GM19395 (cell line): ENCODE results near the gene FOSB.
"Not testable (repeated sequence)": the region's sequence is repeated elsewhere in the genome, so short reads cannot be mapped to it uniquely, and the experiment has no call there.

Experiments
- ATAC-seq: cut with Tn5 transposase; IDR thresholded peaks from one replicate; pipeline ENCODE4 v1.9.1; 2021; ENCODE audit warnings: mild to moderate bottlenecking, moderate library complexity; ENCODE audit not compliant: unreplicated experiment

FOSB gene

DNA sequence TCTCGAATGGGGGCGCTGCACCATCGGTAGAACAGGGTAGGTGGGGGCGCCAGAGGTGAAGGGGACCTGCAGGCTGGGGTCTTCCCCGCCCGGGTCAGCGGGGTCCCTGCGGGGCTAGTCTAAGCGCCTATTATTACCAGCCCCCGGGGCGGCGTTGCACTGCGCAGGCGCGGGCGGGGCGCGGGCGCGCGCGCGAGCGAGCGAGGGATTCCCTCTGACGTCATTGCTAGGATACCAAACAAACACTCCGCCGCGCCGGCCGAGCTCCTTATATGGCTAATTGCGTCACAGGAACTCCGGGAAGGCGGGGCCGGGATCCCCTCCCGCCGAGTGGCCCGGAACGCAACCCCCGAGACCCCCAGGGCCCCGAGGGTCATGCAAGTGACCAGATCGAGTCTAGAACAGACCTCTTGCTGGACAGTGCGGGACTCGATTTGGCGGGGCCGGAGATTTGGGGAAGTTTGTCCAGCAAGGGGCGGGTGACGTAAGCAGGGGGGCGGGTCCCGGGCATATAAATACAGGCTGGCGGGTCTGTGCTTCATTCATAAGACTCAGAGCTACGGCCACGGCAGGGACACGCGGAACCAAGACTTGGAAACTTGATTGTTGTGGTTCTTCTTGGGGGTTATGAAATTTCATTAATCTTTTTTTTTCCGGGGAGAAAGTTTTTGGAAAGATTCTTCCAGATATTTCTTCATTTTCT, at the start of gene FOSB:
Gene FOSB, plus strand, starts transcription at position 541 of the 703 bp plus-strand sequence. CDS start 591 bp downstream, outside the sequence.
- ATAC-seq: peak; percentile 49

DNA sequence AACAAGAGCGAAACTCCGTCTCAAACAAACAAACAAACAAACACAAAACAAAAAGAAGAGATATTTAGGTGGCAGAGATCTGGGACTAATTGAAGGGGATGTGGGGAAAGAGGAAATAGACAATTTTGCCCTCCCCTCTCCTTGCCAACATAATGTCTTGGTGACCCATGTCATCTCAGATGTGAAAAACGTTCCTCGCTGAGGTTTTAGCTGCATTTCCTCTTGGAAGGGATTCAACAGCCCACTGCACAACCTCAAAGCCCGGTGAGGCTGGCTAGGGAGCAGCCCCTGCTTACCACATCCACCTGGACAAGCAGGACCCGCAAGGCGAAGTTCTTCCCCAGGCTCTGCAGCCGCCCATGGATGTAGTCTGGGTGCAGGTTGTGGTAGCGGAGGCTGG, 49.0 kb upstream of the FOSB start:
- no peak for ATAC-seq

- peak; percentile 60 for ATAC-seq
These were observed 48.4 kb upstream of the FOSB start for GRCh38 chr19:45419396-45419795.

DNA sequence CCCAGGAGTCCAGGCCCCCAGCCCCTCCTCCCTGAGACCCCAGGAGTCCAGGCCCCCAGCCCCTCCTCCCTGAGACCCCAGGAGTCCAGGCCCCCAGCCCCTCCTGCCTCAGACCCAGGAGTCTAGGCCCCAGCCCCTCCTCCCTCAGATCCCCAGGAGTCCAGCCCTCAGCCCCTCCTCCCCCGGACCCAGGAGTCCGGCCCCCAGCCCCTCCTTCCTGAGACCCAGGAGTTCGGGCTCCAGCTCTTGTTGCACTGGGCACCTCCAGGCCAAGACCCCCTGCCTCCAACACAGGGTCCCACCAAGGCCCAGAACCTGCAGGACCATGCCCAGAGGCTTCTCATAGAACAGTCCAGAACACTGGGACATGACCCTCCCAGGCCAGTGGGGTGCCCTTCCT, 47.9 kb upstream of the FOSB start:
- ATAC-seq: no peak

DNA sequence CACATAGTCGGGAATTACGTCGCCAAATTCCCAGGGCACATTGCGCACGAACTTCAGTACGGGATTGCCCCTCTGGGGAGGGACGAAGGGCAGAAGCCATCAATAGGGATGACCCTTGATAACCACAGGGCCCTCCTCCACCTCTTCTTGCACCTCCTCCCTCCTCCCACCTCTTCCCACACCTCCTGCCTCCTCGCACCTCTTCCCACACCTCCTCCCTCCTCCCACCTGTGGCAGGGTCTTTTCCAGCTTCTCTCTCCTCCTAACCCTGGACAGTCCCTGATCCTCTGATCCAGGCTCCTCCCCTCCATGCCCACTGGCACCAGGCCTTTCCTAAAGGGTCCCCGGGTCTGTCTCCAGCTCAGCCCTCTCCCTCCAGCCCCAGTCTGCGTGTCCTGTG, 47.4 kb upstream of the FOSB start:
- no peak for ATAC-seq

DNA sequence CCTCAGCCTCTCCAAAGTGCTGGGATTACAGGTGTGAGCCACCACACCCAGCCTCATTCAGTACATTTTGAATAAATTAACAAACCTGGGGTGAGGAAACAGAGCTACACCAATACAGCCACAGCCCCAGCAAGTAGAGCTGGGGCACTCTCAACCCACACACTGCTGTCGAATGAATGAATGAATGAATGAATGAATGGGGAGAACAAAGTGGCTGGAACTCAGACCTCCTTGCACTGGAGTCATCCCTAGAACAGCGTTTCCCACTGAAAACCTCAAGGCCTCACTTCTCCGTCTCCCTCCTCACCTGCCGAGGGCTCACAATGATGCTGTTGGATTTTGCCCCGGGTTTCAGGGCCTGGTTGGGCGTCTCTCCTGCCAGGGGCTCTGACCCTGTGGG, 46.9 kb upstream of the FOSB start:
- no peak for ATAC-seq

GRCh38 chr19:45421947-45422498, 45.8 kb upstream of the FOSB start:
- no peak for ATAC-seq

DNA sequence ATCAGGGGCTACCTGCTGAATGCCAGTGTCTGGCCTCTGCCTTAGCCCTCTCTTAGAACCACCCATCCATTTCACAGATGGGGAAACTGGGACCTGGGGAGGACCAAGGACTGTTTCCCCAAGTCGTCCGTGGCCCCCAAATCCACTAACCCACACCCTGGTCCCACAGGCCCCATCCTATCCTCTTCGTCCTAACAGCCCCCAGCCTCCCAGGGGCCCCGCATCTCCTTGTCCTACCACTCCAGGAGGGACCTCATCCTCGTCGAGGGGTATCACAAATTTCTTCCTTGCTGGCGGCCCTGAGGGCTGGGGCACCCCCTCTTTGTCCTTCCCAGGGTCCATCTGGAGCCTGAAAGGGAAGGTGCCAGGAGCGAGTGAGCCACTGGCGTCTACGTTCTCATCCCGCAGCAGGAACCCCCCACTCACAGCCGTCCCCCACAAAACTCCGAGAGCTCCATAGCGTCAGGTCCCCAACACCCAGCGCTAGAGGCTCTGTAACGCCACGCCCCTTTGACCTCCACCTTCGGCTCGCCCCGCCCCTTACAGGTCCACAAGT, 44.7 kb upstream of the FOSB start:
- no peak for ATAC-seq

- peak; percentile 71 for ATAC-seq
These were observed 44.1 kb upstream of the FOSB start, which contains the start of gene ERCC1 for GRCh38 chr19:45423589-45424190. Gene ERCC1 (minus strand): TSS chr19:45423917. CDS start chr19:45423374, 543 bp downstream.

GRCh38 chr19:45424191-45425058, 43.4 kb upstream of the FOSB start:
- no peak for ATAC-seq

DNA sequence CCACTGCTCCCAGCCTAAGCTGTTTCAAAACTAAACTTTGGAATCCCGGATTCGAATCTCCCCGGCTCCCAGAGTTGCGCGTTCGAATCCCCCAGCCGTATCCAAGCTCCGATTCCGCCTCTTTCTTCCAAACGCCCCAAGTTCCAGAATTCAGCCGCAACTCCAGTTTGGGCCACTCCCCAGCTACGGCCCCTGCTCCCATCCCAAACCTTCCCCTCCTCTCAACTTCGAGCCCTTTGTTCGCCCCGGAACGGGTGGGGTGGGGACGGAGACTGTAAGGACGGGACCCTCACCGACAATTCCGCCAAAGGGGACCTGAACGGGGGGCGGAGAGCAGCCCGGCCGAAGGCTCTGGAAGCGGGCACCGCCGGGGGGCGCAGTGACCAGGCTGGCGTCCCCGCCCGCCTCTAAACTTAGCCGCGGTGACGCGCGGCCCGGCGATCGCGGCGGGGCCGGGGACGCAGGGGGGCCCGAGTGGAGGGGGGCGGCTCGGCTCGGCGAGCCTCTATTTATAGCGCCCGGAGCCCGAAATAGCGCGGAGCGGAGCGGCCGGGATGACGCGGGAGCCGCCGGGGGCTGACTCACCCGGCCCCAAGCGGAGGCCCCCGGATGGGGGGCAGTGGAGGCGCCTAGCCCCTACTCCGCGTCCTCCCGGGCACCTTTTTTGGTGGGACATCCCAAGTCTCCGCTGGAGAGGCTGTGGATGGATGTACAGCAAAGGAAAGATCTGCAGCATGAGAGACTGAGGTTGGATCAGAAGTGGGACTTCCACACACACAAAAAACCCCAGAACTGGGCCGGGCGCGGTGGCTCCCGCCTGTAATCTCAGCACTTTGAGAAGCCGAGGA, 39.2 kb upstream of the FOSB start:
- ATAC-seq: no peak

- ATAC-seq: not testable (repeated sequence)
These were observed 37.9 kb upstream of the FOSB start for GRCh38 chr19:45429896-45430295.

- not testable (repeated sequence) for ATAC-seq
These were observed 36.8 kb upstream of the FOSB start for GRCh38 chr19:45431008-45431407.

GRCh38 chr19:45432543-45432942, 35.3 kb upstream of the FOSB start:
- not testable (repeated sequence) for ATAC-seq

- ATAC-seq: no peak
These were observed 30.5 kb upstream of the FOSB start for GRCh38 chr19:45437328-45437727.

- no peak for ATAC-seq
These were observed 28.6 kb upstream of the FOSB start for GRCh38 chr19:45439190-45439568.

- ATAC-seq: peak; percentile 55
These were observed 28.1 kb upstream of the FOSB start for GRCh38 chr19:45439569-45440258.

- ATAC-seq: no peak
These were observed 27.5 kb upstream of the FOSB start for GRCh38 chr19:45440259-45440638.

DNA sequence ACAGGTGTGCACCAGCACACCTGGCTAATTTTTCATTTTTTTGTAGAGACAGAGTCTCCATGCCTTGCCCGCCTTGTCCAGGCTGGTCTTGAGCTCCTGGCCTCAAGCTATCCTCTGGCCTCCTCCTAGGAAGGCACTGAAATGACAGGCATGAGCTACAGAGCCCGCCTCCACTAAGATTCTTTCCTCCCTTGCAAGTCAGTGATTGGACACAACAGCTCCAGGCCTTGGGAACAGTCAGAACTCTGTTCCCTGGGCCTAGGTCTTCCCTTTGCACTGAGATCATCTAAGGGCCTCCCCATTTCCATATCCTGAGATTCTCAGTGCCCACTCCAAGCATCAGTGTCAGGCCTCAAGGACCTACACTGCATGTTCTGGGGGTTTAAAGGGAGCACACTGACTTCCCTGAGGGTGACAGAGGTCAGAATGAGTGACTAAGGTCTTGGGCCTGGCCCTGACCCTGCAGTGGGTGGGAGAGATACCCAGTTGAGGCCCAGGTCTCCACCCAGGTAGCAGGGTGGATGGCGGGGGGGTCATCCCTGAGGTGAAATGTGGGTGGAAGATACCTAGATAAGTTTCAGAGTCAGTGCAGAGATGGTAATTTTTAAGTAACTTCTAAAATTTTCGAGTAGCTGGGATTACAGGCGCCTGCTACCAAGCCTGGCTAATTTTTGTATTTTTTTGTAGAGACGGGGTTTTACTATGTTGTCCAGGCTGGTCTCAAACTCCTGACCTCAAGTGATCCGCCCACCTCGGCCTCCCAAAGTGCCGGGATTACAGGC, 26.7 kb upstream of the FOSB start:
- ATAC-seq: no peak
